Measurements from ENCODE around the gene TAS2R30.

Gene TAS2R30

GRCh38 chr12:11171969-11172675, 37.7 kb upstream of the TAS2R30 start:
- peak; percentile 42 for DNase-seq (ENCODE audit: low read depth)
- TF ChIP-seq MAX (IDR thresholded peaks at IDR 0.05; ENCODE audit: low read depth, low read length), result no peak
- TF ChIP-seq POLR2A (IDR thresholded peaks at IDR 0.05; ENCODE audit: extremely low read depth, insufficient read length), result no peak
- TF ChIP-seq CTCF (IDR thresholded peaks at IDR 0.05; ENCODE audit: low read depth, low read length), result no peak
- TF ChIP-seq MYC (IDR thresholded peaks at IDR 0.05; ENCODE audit: low read depth, low read length), result no peak
- peak overlapping the region; percentile 98 for H3K4me3 ChIP-seq (ENCODE audit: low read depth, low read length)

GRCh38 chr12:11171145-11171968, 36.9 kb upstream of the TAS2R30 start, which contains the start of gene SMIM10L1:
Gene SMIM10L1, plus strand, starts transcription at chr12:11171194. Its CDS starts 163 bp downstream, at chr12:11171357.
- TF ChIP-seq MYC (IDR thresholded peaks at IDR 0.05; ENCODE audit: low read depth, low read length) (peak; percentile 19), POLR2A (IDR thresholded peaks at IDR 0.05; ENCODE audit: extremely low read depth, insufficient read length) (peak; percentile 76), MAX (IDR thresholded peaks at IDR 0.05; ENCODE audit: low read depth, low read length) (peak; percentile 55), CTCF (IDR thresholded peaks at IDR 0.05; ENCODE audit: low read depth, low read length) (no peak)
- peak; percentile 95 for DNase-seq (ENCODE audit: low read depth)
- H3K4me3 ChIP-seq (ENCODE audit: low read depth, low read length), result peak within 1 kb of the TSS; percentile 98

GRCh38 chr12:11170810-11171144, 36.3 kb upstream of the TAS2R30 start:
- no peak for DNase-seq (ENCODE audit: low read depth)
- no peak for TF ChIP-seq POLR2A (IDR thresholded peaks at IDR 0.05; ENCODE audit: extremely low read depth, insufficient read length)
- no peak for TF ChIP-seq CTCF (IDR thresholded peaks at IDR 0.05; ENCODE audit: low read depth, low read length)
- TF ChIP-seq MAX (IDR thresholded peaks at IDR 0.05; ENCODE audit: low read depth, low read length), result no peak
- no peak for TF ChIP-seq MYC (IDR thresholded peaks at IDR 0.05; ENCODE audit: low read depth, low read length)
- peak overlapping the region; percentile 98 for H3K4me3 ChIP-seq (ENCODE audit: low read depth, low read length)

- DNase-seq (ENCODE audit: low read depth), result no peak
- TF ChIP-seq POLR2A (IDR thresholded peaks at IDR 0.05; ENCODE audit: extremely low read depth, insufficient read length) (no peak), CTCF (IDR thresholded peaks at IDR 0.05; ENCODE audit: low read depth, low read length) (no peak), MYC (IDR thresholded peaks at IDR 0.05; ENCODE audit: low read depth, low read length) (no peak)
- no peak overlapping the region for H3K4me3 ChIP-seq (ENCODE audit: low read depth, low read length)
Observed at GRCh38 chr12:11166300-11166699, 31.9 kb upstream of the TAS2R30 start.

GRCh38 chr12:11164384-11164783, 29.9 kb upstream of the TAS2R30 start:
- no peak overlapping the region for H3K4me3 ChIP-seq (ENCODE audit: low read depth, low read length)
- no peak for DNase-seq (ENCODE audit: low read depth)
- no peak for TF ChIP-seq CTCF (IDR thresholded peaks at IDR 0.05; ENCODE audit: low read depth, low read length)
- no peak for TF ChIP-seq MAX (IDR thresholded peaks at IDR 0.05; ENCODE audit: low read depth, low read length)
- no peak for TF ChIP-seq POLR2A (IDR thresholded peaks at IDR 0.05; ENCODE audit: extremely low read depth, insufficient read length)
- no peak for TF ChIP-seq MYC (IDR thresholded peaks at IDR 0.05; ENCODE audit: low read depth, low read length)

All from NB4 (cell line).